Measurements from ENCODE around the gene RUNX3. TPM values are rescaled to one million over a fixed set of nuclear protein-coding genes. Genes with fewer than 3 reads are reported as not detected.

RUNX3 gene
- total RNA-seq, 2 experiments from 2014 or later, result 180 to 183 TPM

GRCh38 chr1:24932284-24932683, 2.2 kb upstream of the RUNX3 start:
- ATAC-seq (peak; percentile 22), DNase-seq (peak; percentile 73)
- Mint-ChIP-seq H3K27ac (peak overlapping the region; percentile 88), H3K36me3 (ENCODE audit: low read depth) (peaks cover 77% of the 10 kb centered on the region), H3K27me3 (no peaks in the 10 kb centered on the region), H3K4me1 (ENCODE audit: low read depth) (peaks cover 59% of the 10 kb centered on the region), H3K4me3 (peak overlapping the region; percentile 80), H3K9me3 (no peaks in the 10 kb centered on the region)
- peak; percentile 85 for TF ChIP-seq CTCF (IDR thresholded peaks at IDR 0.05)
- POLR2A ChIA-PET, result interaction anchor here (0.8 to 3.9 kb wide), 10 partner anchors 8 to 308 kb away, joined by 3 to 17 read pairs (median 4); no protein-coding TSS in a partner anchor
- CTCF ChIA-PET, result interaction anchor here (0.6 to 7.5 kb wide), 32 partner anchors 9 to 274 kb away, joined by 3 to 53 read pairs (median 4); no protein-coding TSS in a partner anchor
- intact Hi-C loops (cut with micrococcal nuclease), result no loop called here

GRCh38 chr1:24931468-24932231, 1.6 kb upstream of the RUNX3 start:
- Mint-ChIP-seq H3K4me3 (peak overlapping the region; percentile 80), H3K36me3 (ENCODE audit: low read depth) (peaks cover 78% of the 10 kb centered on the region), H3K27ac (peak overlapping the region; percentile 57), H3K9me3 (no peaks in the 10 kb centered on the region), H3K4me1 (ENCODE audit: low read depth) (peaks cover 60% of the 10 kb centered on the region), H3K27me3 (no peaks in the 10 kb centered on the region)
- intact Hi-C loops (cut with micrococcal nuclease), result no loop called here
- ATAC-seq (no peak), DNase-seq (no peak)
- ChIA-PET POLR2A (interaction anchor here (0.8 to 10.8 kb wide), 10 partner anchors 8 to 309 kb away, joined by 3 to 122 read pairs (median 6); no protein-coding TSS in a partner anchor), CTCF (interaction anchor here (0.8 to 8.8 kb wide), 20 partner anchors 8 to 272 kb away, joined by 3 to 53 read pairs (median 6); no protein-coding TSS in a partner anchor)
- TF ChIP-seq CTCF (IDR thresholded peaks at IDR 0.05), result no peak

GRCh38 chr1:24931146-24931467, 1.0 kb upstream of the RUNX3 start:
- Mint-ChIP-seq H3K9me3 (no peaks in the 10 kb centered on the region), H3K27me3 (no peaks in the 10 kb centered on the region), H3K36me3 (ENCODE audit: low read depth) (peaks cover 80% of the 10 kb centered on the region), H3K27ac (peak overlapping the region; percentile 86), H3K4me1 (ENCODE audit: low read depth) (peaks cover 60% of the 10 kb centered on the region), H3K4me3 (peak overlapping the region; percentile 80)
- CTCF ChIA-PET, result interaction anchor here (1.0 to 8.8 kb wide), 10 partner anchors 22 to 217 kb away, joined by 3 to 53 read pairs (median 5); no protein-coding TSS in a partner anchor
- no peak for TF ChIP-seq CTCF (IDR thresholded peaks at IDR 0.05)
- intact Hi-C loops (cut with micrococcal nuclease), result no loop called here
- DNase-seq (no peak), ATAC-seq (no peak)
- POLR2A ChIA-PET, result interaction anchor here (1.4 to 10.8 kb wide), 5 partner anchors 10 to 187 kb away, joined by 3 to 122 read pairs (median 14); no protein-coding TSS in a partner anchor

- intact Hi-C loops (cut with micrococcal nuclease), result loop anchor here (10.0 kb wide), 1 partner anchor 105 kb away; no protein-coding TSS in a partner anchor
- TF ChIP-seq CTCF (IDR thresholded peaks at IDR 0.05), result no peak
- no peaks in the 10 kb centered on the region for H3K27me3 Mint-ChIP-seq
- H3K4me1 Mint-ChIP-seq (ENCODE audit: low read depth), result peaks cover 62% of the 10 kb centered on the region
- ChIA-PET CTCF (interaction anchor here (0.8 to 8.8 kb wide), 9 partner anchors 24 to 218 kb away, joined by 3 to 53 read pairs (median 6); no protein-coding TSS in a partner anchor), POLR2A (interaction anchor here (0.5 to 10.8 kb wide), 20 partner anchors 9 to 475 kb away, joined by 3 to 122 read pairs (median 4); no protein-coding TSS in a partner anchor)
- ATAC-seq (peak; percentile 2), DNase-seq (peak; percentile 68)
- H3K4me3 Mint-ChIP-seq, result peak overlapping the region; percentile 96
- no peaks in the 10 kb centered on the region for H3K9me3 Mint-ChIP-seq
- peaks cover 82% of the 10 kb centered on the region for H3K36me3 Mint-ChIP-seq (ENCODE audit: low read depth)
- H3K27ac Mint-ChIP-seq, result peak overlapping the region; percentile 90
Observed at GRCh38 chr1:24929398-24930259, 447 bp downstream of the RUNX3 start.
